ENCODE data around the gene RIPK3.

RIPK3 gene

GRCh38 chr14:24299255-24300191, 40.3 kb downstream of the RIPK3 start, which contains the start of the genes DHRS1 and NOP9:
Gene DHRS1, minus strand, starts transcription at chr14:24299780. Its CDS starts 674 bp downstream, at chr14:24299106.
Gene NOP9, plus strand, starts transcription at chr14:24299850. Its CDS starts 105 bp downstream, at chr14:24299955.
- Histone ChIP-seq H3K4me1 (ENCODE audit: control insufficient read depth in 1 of 2, insufficient read depth in 2 of 2, low read length in 2 of 2) (peaks cover 11 to 14% of the 10 kb centered on the region in 2 experiments), H2BK5ac (ENCODE audit: low read depth, low read length, poor library complexity) (peak within 1 kb of the TSS; percentile 38), H4K12ac (ENCODE audit: low read depth, low read length) (peak within 1 kb of the TSS; percentile 81), H3K79me1 (ENCODE audit: low read length) (peaks cover 3% of the 10 kb centered on the region), H2AFZ (ENCODE audit: insufficient read depth, low read length, poor library complexity) (peak within 1 kb of the TSS; percentile 93), H3K4me2 (ENCODE audit: low read length) (peak within 1 kb of the TSS; percentile 79), H3K9me3 (ENCODE audit: insufficient read depth, low read depth, low read length) (no peaks in the 10 kb centered on the region), H2BK120ac (ENCODE audit: insufficient read depth, low read length, poor library complexity) (no peak within 1 kb of the TSS), H3K27ac (ENCODE audit: low read depth, low read length) (peak within 1 kb of the TSS; percentile 47), H3K23ac (ENCODE audit: low read length) (peak within 1 kb of the TSS; percentile 40), H3K27me3 (ENCODE audit: insufficient read depth, low read length) (no peaks in the 10 kb centered on the region), H3K36me3 (ENCODE audit: control insufficient read depth in 1 of 2, insufficient read depth in 2 of 2, low read length in 2 of 2) (peaks cover 27 to 40% of the 10 kb centered on the region in 2 experiments), H3K14ac (ENCODE audit: low read length) (peak within 1 kb of the TSS; percentile 46), H2BK12ac (ENCODE audit: low read length) (no peak within 1 kb of the TSS), H3K79me2 (ENCODE audit: control insufficient read depth, insufficient read depth, low read length, poor library complexity) (peaks cover 9% of the 10 kb centered on the region), H4K91ac (ENCODE audit: low read depth, low read length) (peak within 1 kb of the TSS; percentile 33), H2AK5ac (ENCODE audit: low read length) (peak within 1 kb of the TSS; percentile 42), H3K18ac (ENCODE audit: low read length) (peak within 1 kb of the TSS; percentile 86), H4K8ac (ENCODE audit: low read depth, low read length) (peak within 1 kb of the TSS; percentile 81), H3K4me3 (ENCODE audit: low read depth, low read length) (peak within 1 kb of the TSS; percentile 84), H3K9ac (ENCODE audit: low read length) (peak within 1 kb of the TSS; percentile 89), H3K4ac (ENCODE audit: low read depth, low read length) (peak within 1 kb of the TSS; percentile 39)
- WGBS (ENCODE audit: extremely low coverage, insufficient coverage, insufficient read length) = no CpG with 5 or more reads among the region's 75 CpGs
- peak; percentile 91 to 98 for DNase-seq

GRCh38 chr14:24298892-24299254, 40.9 kb downstream of the RIPK3 start:
- Histone ChIP-seq H3K79me2 (ENCODE audit: control insufficient read depth, insufficient read depth, low read length, poor library complexity) (peaks cover 9% of the 10 kb centered on the region), H3K14ac (ENCODE audit: low read length) (peak overlapping the region; percentile 46), H2AK5ac (ENCODE audit: low read length) (peak overlapping the region; percentile 42), H3K79me1 (ENCODE audit: low read length) (peaks cover 3% of the 10 kb centered on the region), H3K4me3 (ENCODE audit: low read depth, low read length) (peak overlapping the region; percentile 84), H3K36me3 (ENCODE audit: control insufficient read depth in 1 of 2, insufficient read depth in 2 of 2, low read length in 2 of 2) (peaks cover 21 to 34% of the 10 kb centered on the region in 2 experiments), H2BK120ac (ENCODE audit: insufficient read depth, low read length, poor library complexity) (no peak overlapping the region), H2AFZ (ENCODE audit: insufficient read depth, low read length, poor library complexity) (peak overlapping the region; percentile 93), H3K9me3 (ENCODE audit: insufficient read depth, low read depth, low read length) (no peaks in the 10 kb centered on the region), H3K27ac (ENCODE audit: low read depth, low read length) (no peak overlapping the region), H2BK5ac (ENCODE audit: low read depth, low read length, poor library complexity) (peak overlapping the region; percentile 38), H4K91ac (ENCODE audit: low read depth, low read length) (peak overlapping the region; percentile 33), H3K4ac (ENCODE audit: low read depth, low read length) (peak overlapping the region; percentile 31), H3K4me1 (ENCODE audit: control insufficient read depth in 1 of 2, insufficient read depth in 2 of 2, low read length in 2 of 2) (peaks cover 11 to 14% of the 10 kb centered on the region in 2 experiments), H3K9ac (ENCODE audit: low read length) (peak overlapping the region; percentile 89), H2BK12ac (ENCODE audit: low read length) (no peak overlapping the region), H3K27me3 (ENCODE audit: insufficient read depth, low read length) (no peaks in the 10 kb centered on the region), H3K18ac (ENCODE audit: low read length) (peak overlapping the region; percentile 86), H3K23ac (ENCODE audit: low read length) (no peak overlapping the region), H4K8ac (ENCODE audit: low read depth, low read length) (peak overlapping the region; percentile 81), H4K12ac (ENCODE audit: low read depth, low read length) (peak overlapping the region; percentile 81), H3K4me2 (ENCODE audit: low read length) (peak overlapping the region; percentile 79)
- no CpG with 5 or more reads among the region's 7 CpGs for WGBS (ENCODE audit: extremely low coverage, insufficient coverage, insufficient read length)
- DNase-seq = peak; percentile 26 to 50

DNA sequence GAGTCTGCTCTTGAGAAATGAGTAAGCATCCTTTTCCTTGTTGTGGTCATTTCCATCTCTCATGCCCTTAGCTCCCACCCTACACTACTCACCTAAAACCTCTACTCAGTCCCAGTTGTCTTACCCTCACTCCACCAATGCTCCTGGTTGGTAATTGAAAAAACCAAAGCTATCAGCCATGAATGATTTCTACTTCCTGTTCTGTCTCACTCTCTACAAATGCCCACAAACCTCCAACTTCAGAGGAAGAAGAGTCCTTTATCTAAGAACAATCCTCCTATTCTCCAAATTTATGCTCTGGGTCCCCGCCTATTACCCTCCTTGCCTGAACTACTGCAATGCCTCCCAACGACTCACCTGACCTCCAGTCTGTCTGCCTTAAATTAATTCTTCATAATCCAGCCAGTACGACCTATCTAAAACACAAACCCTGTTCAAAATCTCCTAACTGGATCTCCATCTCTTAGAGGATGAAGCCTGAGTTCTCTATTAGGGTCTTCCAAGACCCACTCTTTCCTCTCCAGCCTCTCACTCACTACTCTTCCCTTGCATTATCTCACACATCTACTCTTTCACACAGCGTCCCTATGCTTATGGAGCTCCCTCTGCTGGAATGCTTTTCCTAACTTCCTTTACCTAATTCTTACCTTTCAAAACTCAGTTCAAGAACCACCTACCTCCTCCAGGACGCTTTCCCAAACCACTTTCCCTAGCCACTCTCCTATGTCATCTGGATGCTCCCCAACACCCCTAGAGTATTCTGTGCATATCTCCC, 42.4 kb downstream of the RIPK3 start:
- Histone ChIP-seq H2BK120ac (ENCODE audit: insufficient read depth, low read length, poor library complexity) (no peak overlapping the region), H2AFZ (ENCODE audit: insufficient read depth, low read length, poor library complexity) (no peak overlapping the region), H3K4me3 (ENCODE audit: low read depth, low read length) (no peak overlapping the region), H3K79me1 (ENCODE audit: low read length) (peaks cover 3% of the 10 kb centered on the region), H3K79me2 (ENCODE audit: control insufficient read depth, insufficient read depth, low read length, poor library complexity) (peaks cover 9% of the 10 kb centered on the region), H4K12ac (ENCODE audit: low read depth, low read length) (no peak overlapping the region), H3K18ac (ENCODE audit: low read length) (no peak overlapping the region), H2BK5ac (ENCODE audit: low read depth, low read length, poor library complexity) (no peak overlapping the region), H3K4ac (ENCODE audit: low read depth, low read length) (no peak overlapping the region), H3K27me3 (ENCODE audit: insufficient read depth, low read length) (no peaks in the 10 kb centered on the region), H3K4me2 (ENCODE audit: low read length) (no peak overlapping the region), H3K36me3 (ENCODE audit: control insufficient read depth in 1 of 2, insufficient read depth in 2 of 2, low read length in 2 of 2) (peaks cover 20 to 25% of the 10 kb centered on the region in 2 experiments), H3K14ac (ENCODE audit: low read length) (no peak overlapping the region), H3K23ac (ENCODE audit: low read length) (no peak overlapping the region), H2BK12ac (ENCODE audit: low read length) (no peak overlapping the region), H4K91ac (ENCODE audit: low read depth, low read length) (peak overlapping the region; percentile 1), H3K27ac (ENCODE audit: low read depth, low read length) (no peak overlapping the region), H3K9ac (ENCODE audit: low read length) (no peak overlapping the region), H3K9me3 (ENCODE audit: insufficient read depth, low read depth, low read length) (no peaks in the 10 kb centered on the region), H3K4me1 (ENCODE audit: control insufficient read depth in 1 of 2, insufficient read depth in 2 of 2, low read length in 2 of 2) (peaks cover 11 to 14% of the 10 kb centered on the region in 2 experiments), H4K8ac (ENCODE audit: low read depth, low read length) (no peak overlapping the region), H2AK5ac (ENCODE audit: low read length) (no peak overlapping the region)
- peak; percentile 22 to 73 for DNase-seq
- no CpG with 5 or more reads among the region's 5 CpGs for WGBS (ENCODE audit: extremely low coverage, insufficient coverage, insufficient read length)
